HFF-Myc (cell line): ENCODE results near the gene COL4A1.

Source experiments
- DNase-seq: peaks from one replicate; pipeline ENCODE4 v3.0.0-alpha.2; 2011; ENCODE audit warnings: low read depth; ENCODE audit errors: extremely low read depth
- H3K4me3 ChIP-seq: replicated peaks from 2 replicates; pipeline ENCODE4 v1.5.1; 2011; ENCODE audit warnings: low read depth, mild to moderate bottlenecking, control low read depth, low read length
- TF ChIP-seq, protein P1 (sequence below): IDR thresholded peaks from 2 replicates; pipeline ENCODE4 v1.5.1; 2012; ENCODE audit warnings: mild to moderate bottlenecking, low read depth, low read length, control low read depth; ENCODE audit errors: missing control alignments

The COL4A1 gene

DNA sequence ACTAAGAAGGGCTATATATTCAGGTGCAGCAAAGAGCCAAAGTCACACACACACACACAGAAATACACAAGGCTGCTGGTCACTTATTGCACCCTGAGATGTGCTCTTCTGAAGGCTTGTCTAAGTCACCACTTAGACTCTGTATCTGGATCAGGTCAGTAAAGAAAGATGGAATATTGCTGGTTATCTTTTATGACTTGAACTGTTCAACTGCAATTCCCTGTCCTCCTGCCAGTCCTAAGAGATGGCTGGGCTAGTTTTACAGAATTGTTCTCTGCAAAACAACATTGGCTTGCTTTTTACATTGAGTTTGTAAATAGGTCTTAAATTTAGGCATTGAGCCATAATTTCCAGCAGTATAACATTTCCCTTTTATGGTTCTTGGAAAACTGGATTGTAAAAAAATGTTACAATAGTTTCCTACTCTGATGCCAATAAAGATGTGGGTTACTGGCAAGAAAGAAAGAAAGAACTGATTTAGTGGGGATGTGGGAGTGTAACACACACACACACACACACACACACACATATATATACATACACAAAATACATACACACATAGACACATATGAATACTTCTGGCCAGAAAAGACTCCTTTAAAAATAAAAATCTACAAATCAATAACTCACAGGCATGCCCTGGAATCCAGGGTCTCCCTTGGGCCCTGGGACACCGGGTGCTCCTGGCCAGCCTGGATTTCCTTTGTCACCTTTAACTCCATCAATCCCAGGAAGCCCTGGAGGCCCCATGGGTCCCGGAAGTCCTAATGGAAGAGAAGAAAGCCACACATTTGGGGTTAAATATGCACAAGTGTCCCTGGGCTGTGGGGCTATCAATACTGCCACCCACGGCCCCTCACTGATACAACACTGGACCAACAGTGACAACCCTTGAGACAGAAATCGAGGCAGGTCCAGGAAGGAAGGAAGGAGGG is 137.7 kb downstream of the COL4A1 start:
- no peak for DNase-seq
- TF ChIP-seq, protein P1, sequence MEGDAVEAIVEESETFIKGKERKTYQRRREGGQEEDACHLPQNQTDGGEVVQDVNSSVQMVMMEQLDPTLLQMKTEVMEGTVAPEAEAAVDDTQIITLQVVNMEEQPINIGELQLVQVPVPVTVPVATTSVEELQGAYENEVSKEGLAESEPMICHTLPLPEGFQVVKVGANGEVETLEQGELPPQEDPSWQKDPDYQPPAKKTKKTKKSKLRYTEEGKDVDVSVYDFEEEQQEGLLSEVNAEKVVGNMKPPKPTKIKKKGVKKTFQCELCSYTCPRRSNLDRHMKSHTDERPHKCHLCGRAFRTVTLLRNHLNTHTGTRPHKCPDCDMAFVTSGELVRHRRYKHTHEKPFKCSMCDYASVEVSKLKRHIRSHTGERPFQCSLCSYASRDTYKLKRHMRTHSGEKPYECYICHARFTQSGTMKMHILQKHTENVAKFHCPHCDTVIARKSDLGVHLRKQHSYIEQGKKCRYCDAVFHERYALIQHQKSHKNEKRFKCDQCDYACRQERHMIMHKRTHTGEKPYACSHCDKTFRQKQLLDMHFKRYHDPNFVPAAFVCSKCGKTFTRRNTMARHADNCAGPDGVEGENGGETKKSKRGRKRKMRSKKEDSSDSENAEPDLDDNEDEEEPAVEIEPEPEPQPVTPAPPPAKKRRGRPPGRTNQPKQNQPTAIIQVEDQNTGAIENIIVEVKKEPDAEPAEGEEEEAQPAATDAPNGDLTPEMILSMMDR: no peak
- no peak overlapping the region for H3K4me3 ChIP-seq

- H3K4me3 ChIP-seq: no peak overlapping the region
- no peak for DNase-seq
- TF ChIP-seq, protein P1: no peak
These were observed 140.4 kb downstream of the COL4A1 start for GRCh38 chr13:110166598-110166997.

DNA sequence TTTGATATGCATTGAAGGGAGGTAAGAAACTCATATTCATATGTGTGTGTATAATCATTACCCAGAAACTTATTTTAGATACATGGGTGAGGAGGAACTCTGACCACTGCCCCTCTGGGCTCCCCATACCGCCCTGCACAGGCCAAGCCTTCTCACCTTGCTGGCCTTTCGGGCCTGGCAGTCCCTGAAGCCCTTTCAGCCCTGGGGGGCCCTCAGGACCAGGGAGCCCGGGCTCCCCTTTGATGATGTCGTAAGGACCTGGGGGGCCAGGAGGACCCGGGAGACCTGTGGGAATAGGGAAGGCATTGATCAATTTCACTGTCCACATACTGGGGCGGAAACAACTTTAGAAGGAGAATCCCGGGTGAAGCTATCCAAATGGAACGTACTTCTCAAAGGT is 142.3 kb downstream of the COL4A1 start:
- TF ChIP-seq, protein P1: no peak
- H3K4me3 ChIP-seq: no peak overlapping the region
- no peak for DNase-seq

DNA sequence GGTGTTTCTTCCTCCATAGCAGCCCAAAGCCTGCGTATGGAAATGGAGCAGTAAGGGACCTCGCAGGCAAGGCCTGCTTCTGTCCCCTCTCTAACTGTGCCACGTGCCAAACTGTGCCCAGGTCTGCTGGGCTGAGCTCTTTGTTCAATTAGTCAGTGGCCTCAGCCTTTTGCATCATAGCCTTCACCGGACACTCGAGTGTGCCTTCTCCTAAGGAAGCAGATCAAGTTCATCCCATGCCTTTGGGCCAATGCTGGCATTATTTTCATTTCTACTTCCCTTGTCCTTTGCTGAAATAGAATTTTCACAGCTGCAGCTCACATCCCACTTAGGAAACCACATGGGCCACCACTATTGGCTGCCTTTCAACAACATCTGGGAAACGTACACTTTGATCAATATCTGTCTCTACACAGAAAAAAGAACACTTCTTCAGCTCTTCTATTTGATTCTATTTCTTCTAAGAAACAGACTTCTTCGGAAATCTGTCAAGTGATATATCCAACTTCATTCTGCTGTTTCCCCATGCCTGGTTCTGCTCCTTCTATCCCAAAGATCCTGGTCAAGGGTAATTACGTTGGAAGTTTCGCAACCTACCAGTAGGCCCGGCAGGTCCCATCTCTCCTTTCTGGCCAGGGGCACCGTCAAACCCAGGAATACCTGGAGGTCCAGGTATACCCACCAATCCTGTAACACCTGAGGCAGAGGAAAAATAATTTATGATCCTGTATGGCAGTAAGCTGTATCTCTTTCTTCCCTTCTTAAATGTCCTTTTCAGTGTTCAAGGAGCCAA is 143.9 kb downstream of the COL4A1 start:
- H3K4me3 ChIP-seq: no peak overlapping the region
- no peak for DNase-seq
- TF ChIP-seq, protein P1: no peak

DNA sequence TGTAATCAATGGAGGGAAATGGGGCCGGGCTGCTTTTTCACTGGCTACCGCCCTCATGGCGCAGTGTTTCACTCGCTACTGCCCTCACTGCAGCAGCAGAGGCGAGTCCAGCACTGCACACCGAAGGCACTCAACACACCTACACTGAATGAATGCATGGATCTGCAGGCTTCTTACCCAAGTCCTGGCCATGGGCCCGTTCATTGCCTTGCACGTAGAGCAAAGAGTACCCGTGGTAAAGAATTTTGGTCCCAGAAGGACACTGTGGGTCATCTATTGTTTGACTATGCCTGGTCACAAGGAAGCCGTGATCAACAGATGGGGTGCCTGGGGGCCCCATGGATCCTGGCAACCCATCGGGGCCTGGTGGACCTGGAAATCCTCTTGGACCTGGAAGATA is 144.9 kb downstream of the COL4A1 start:
- no peak overlapping the region for H3K4me3 ChIP-seq
- TF ChIP-seq, protein P1: no peak
- DNase-seq: no peak

- no peak for DNase-seq
- H3K4me3 ChIP-seq: no peak overlapping the region
These were observed 145.7 kb downstream of the COL4A1 start for GRCh38 chr13:110161112-110161882.

More at GRCh38 chr13:110161112-110161882, 145.7 kb downstream of the COL4A1 start:
- TF ChIP-seq, protein P1: no peak
